ENCODE data around the gene HMGXB4. TPM values are rescaled to one million over a fixed set of nuclear protein-coding genes. Genes with fewer than 3 reads are reported as not detected.

The HMGXB4 gene
- total RNA-seq, 1 donor from 2014 or later: 38.2 TPM

DNA sequence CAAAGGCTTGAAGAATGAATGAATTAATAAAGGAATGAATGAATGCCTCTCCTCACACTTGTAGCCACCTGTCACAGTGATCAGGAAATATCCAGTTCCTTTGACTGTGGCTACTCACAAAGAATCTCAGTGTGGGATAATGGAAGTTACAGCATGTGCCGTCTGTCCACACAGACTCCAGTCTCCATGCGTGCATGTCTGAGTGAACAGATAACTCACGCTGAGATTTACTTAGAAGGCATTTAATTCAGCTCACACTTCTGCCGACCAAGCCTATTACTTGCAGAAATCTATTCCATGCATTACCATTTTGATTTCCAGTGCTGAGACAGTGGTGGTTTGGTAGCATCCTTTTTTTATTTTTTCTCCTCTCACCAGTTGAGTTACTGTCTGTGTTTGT is 32.3 kb upstream of the HMGXB4 start:
- DNase-seq (ENCODE audit: low spot score in 2 of 2, unreplicated experiment in 2 of 2): no peak
- Mint-ChIP-seq H3K27me3 (ENCODE audit: low read depth) (peaks cover 37% of the 10 kb centered on the region), H3K36me3 (no peaks in the 10 kb centered on the region), H3K4me1 (peaks cover 6% of the 10 kb centered on the region), H3K27ac (no peak overlapping the region), H3K9me3 (no peaks in the 10 kb centered on the region), H3K4me3 (no peak overlapping the region)
- TF ChIP-seq, protein P1, sequence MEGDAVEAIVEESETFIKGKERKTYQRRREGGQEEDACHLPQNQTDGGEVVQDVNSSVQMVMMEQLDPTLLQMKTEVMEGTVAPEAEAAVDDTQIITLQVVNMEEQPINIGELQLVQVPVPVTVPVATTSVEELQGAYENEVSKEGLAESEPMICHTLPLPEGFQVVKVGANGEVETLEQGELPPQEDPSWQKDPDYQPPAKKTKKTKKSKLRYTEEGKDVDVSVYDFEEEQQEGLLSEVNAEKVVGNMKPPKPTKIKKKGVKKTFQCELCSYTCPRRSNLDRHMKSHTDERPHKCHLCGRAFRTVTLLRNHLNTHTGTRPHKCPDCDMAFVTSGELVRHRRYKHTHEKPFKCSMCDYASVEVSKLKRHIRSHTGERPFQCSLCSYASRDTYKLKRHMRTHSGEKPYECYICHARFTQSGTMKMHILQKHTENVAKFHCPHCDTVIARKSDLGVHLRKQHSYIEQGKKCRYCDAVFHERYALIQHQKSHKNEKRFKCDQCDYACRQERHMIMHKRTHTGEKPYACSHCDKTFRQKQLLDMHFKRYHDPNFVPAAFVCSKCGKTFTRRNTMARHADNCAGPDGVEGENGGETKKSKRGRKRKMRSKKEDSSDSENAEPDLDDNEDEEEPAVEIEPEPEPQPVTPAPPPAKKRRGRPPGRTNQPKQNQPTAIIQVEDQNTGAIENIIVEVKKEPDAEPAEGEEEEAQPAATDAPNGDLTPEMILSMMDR (IDR thresholded peaks at IDR 0.05; ENCODE audit: unreplicated experiment): no peak

- H3K4me3 Mint-ChIP-seq: no peak overlapping the region
- H3K36me3 Mint-ChIP-seq: no peaks in the 10 kb centered on the region
- peaks cover 48% of the 10 kb centered on the region for H3K27me3 Mint-ChIP-seq (ENCODE audit: low read depth)
- peaks cover 6% of the 10 kb centered on the region for H3K4me1 Mint-ChIP-seq
- H3K9me3 Mint-ChIP-seq: no peaks in the 10 kb centered on the region
- TF ChIP-seq, protein P1 (IDR thresholded peaks at IDR 0.05; ENCODE audit: unreplicated experiment): no peak
- no peak for DNase-seq (ENCODE audit: low spot score in 2 of 2, unreplicated experiment in 2 of 2)
- no peak overlapping the region for H3K27ac Mint-ChIP-seq
Observed at GRCh38 chr22:35226958-35227647, 30.2 kb upstream of the HMGXB4 start.

DNA sequence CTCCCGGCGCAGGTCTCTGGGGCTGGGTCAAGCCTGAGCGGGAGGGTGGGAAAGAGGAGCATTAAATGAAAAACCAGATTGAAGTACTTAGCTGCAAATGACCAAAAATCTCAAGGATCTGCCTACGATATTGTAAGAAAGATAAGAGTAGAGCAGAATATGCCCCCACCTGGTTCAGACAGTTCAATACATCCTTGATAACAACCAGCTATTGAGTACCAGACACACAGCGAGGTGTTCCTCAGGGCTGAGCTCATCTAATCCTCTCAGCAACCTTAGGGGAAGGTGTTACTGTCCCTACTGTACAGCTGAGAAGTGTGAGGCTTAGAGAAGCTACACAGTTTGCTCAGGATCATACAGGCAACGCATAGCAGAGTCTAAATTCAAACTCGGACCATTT is 27.4 kb upstream of the HMGXB4 start:
- TF ChIP-seq, protein P1 (IDR thresholded peaks at IDR 0.05; ENCODE audit: unreplicated experiment): no peak
- DNase-seq (ENCODE audit: low spot score in 2 of 2, unreplicated experiment in 2 of 2): no peak
- H3K27me3 Mint-ChIP-seq (ENCODE audit: low read depth): peaks cover 46% of the 10 kb centered on the region
- no peaks in the 10 kb centered on the region for H3K36me3 Mint-ChIP-seq
- peaks cover 6% of the 10 kb centered on the region for H3K4me1 Mint-ChIP-seq
- peaks cover under 1% of the 10 kb centered on the region for H3K9me3 Mint-ChIP-seq
- no peak overlapping the region for H3K27ac Mint-ChIP-seq
- H3K4me3 Mint-ChIP-seq: no peak overlapping the region

DNA sequence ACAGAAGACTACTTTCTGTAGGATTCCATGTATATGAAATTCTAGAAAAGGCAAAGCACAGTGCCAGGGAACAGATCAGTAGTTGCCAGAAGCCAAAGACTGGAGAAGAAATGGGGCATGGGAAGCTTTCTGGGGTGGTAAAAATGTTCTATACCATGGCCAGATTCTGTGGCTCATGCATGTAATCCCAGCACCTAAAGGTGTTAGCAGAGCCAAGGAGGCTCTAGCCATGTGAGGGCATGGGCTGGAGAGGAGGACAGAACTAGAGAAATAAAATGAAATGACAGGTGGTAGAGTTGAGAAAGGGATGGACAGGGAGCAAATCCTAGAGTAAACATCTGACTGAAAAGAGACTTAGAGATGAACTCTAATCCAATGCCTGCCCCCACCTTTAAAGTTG is 26.9 kb upstream of the HMGXB4 start:
- no peaks in the 10 kb centered on the region for H3K36me3 Mint-ChIP-seq
- H3K27ac Mint-ChIP-seq: no peak overlapping the region
- peaks cover 6% of the 10 kb centered on the region for H3K4me1 Mint-ChIP-seq
- H3K9me3 Mint-ChIP-seq: peaks cover 6% of the 10 kb centered on the region
- TF ChIP-seq, protein P1 (IDR thresholded peaks at IDR 0.05; ENCODE audit: unreplicated experiment): no peak
- no peak overlapping the region for H3K4me3 Mint-ChIP-seq
- peaks cover 50% of the 10 kb centered on the region for H3K27me3 Mint-ChIP-seq (ENCODE audit: low read depth)
- DNase-seq (ENCODE audit: low spot score in 2 of 2, unreplicated experiment in 2 of 2): no peak

DNA sequence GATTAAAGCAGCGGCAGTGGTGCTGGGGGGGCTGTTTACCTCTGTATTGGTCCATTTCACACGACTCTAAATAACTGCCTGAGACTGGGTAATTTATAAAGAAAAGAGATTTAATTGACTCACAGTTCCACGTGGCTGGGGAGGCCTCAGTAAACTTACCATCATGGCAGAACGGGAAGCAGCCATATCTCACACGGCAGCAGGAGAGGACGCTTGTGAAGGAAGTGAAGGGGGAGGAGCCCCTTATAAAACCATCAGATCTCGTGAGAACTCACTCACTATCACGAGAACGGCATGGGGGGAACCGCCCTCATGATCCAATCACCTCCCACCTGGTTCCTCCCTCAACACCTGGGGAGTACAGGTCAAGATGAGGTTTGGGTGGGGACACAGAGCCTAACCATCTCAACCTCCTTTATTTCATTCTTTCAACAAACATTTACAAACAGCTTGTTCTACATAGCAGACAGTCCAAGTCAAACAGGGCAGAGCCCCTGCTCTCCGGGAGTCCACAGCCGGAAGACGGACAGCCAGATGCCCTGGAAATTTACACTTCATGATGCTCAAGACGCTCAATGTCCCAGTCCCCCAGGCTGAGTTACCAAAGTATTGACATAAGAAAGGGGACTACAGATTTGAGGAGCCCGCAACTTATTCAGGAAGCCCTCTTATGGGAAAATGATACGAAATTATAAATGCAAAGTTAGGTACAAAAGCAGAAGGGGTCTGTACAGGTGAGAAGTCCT is 26.3 kb upstream of the HMGXB4 start:
- Mint-ChIP-seq H3K27ac (no peak overlapping the region), H3K27me3 (ENCODE audit: low read depth) (peaks cover 50% of the 10 kb centered on the region), H3K4me3 (no peak overlapping the region), H3K4me1 (peaks cover 6% of the 10 kb centered on the region), H3K9me3 (peaks cover 8% of the 10 kb centered on the region), H3K36me3 (no peaks in the 10 kb centered on the region)
- no peak for DNase-seq (ENCODE audit: low spot score in 2 of 2, unreplicated experiment in 2 of 2)
- TF ChIP-seq, protein P1 (IDR thresholded peaks at IDR 0.05; ENCODE audit: unreplicated experiment): no peak

All from mesothelial cell of epicardium (in vitro differentiated cells).